GM18873 (cell line): ENCODE measurements around the gene SRGAP2.
"Not testable (repeated sequence)": the region's sequence is repeated elsewhere in the genome, so short reads cannot be mapped to it uniquely, and the experiment has no call there.

Source experiments
- ATAC-seq: cut with Tn5 transposase; IDR thresholded peaks from one replicate; pipeline ENCODE4 v1.9.1; 2021; ENCODE audit warnings: mild to moderate bottlenecking, moderate library complexity, moderate number of reproducible peaks; ENCODE audit not compliant: unreplicated experiment, low FRiP score

Gene SRGAP2

DNA sequence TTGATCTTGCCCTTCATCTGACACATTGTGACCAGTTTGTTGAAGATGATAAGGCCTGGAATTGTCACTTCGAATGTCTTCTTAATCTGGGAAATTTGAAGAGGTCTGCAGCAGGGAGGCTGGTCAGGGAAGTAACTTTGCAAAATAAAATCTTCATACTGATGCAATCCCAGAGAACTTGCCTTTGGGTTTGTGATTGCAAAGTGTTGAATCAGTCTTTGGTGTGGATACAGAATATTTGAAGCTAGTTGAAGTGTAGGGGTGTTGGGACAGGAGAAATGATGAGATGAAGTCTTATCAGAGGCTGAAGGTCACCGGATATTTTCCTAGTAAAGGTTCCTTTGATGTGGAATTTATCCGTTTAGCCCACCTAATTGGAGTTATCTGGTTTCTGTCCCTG, 42.1 kb downstream of the SRGAP2 start:
- ATAC-seq, result not testable (repeated sequence)

DNA sequence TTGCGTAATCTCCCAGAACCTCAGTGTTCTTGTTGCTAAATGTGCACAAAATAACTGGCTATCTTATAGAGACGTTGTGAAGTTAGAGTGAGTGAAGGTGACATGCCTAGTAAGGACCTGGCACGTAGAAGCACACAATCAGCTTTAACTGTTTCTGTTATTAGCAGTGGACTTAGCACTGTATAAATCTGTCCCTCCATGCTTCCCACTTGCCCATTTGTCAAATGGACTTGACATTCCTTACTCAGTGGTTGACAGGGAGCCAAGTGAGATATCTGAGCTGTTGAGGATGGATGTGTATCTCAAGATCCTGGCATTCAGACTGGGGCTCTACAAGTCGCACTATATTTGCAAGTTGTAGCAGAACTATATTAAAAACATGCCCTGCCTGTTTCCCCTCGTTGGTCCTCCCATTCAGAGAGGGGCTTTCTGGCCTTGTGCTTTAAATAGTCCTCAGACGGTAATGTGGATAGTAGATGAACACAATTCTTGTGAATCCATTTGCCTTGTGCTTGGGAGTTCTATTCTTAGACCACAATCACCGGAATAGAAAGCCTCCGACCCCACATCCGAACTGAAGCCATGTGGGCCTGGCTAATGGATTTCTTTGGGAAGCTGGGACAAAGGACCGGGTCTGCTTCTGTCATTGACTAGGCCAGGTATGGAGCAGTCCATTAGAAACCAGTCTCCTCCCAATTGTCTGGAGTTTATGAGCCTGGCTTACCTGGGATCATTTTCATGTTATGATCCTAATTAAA, 43.0 kb downstream of the SRGAP2 start:
- ATAC-seq, result not testable (repeated sequence)

GRCh38 chr1:206250953-206251681, 47.8 kb downstream of the SRGAP2 start:
- ATAC-seq, result not testable (repeated sequence)

GRCh38 chr1:206252680-206253335, 49.5 kb downstream of the SRGAP2 start:
- ATAC-seq, result not testable (repeated sequence)
